Natural killer cell treated with Interleukin-12 subunit alpha and Interleukin-12 subunit beta and Interleukin-15 and Interleukin-18, amount 100 ng/mL, for 72 hours (primary cell): ENCODE measurements around the gene CD180. TPM values are rescaled to one million over a fixed set of nuclear protein-coding genes. Genes with fewer than 3 reads are reported as not detected.
A peak's percentile ranks its signal among the peaks of the same experiment; 100 is the strongest.

Source experiments
- ATAC-seq, 2 donors: fragments of 150-1000 bp; cut with Tn5 transposase in 1 of 2; sonication (Bioruptor Pico), chemical (Tn5 transposase) in 1 of 2; 2 replicates each; pipeline ENCODE4 v1.10.0; 2021
- DNase-seq: peaks from one replicate; pipeline ENCODE4 v3.0.0; 2022; ENCODE audit warnings: low spot score
- H3K27ac Mint-ChIP-seq, 2 donors: 1 replicate in 1 of 2; 2 replicates in 1 of 2; pipeline ENCODE4 v1.8.0; 2022; ENCODE audit warnings: mixed read lengths in 2 of 2, mild to moderate bottlenecking in 1 of 2, moderate library complexity in 1 of 2
- H3K27me3 Mint-ChIP-seq, 2 donors: 1 replicate in 1 of 2; 2 replicates in 1 of 2; pipeline ENCODE4 v1.8.0; 2022; ENCODE audit warnings: mixed read lengths in 2 of 2
- H3K36me3 Mint-ChIP-seq: one replicate; pipeline ENCODE4 v1.8.0; 2022; ENCODE audit warnings: mixed read lengths
- H3K4me1 Mint-ChIP-seq, 2 donors: 1 replicate in 1 of 2; 2 replicates in 1 of 2; pipeline ENCODE4 v1.8.0; 2022; ENCODE audit warnings: low read depth in 2 of 2, mixed read lengths in 2 of 2, mild to moderate bottlenecking in 1 of 2
- H3K4me3 Mint-ChIP-seq: one replicate; pipeline ENCODE4 v1.8.0; 2022; ENCODE audit warnings: mixed read lengths
- H3K9me3 Mint-ChIP-seq: 2 replicates; pipeline ENCODE4 v1.8.0; 2022; ENCODE audit warnings: mixed read lengths
- total RNA-seq, 2 donors: library from RNA; stranded (reverse); gene quantifications; one replicate each; pipeline ENCODE4 v1.2.3, GENCODE V29; 2022

Gene CD180
- total RNA-seq, 2 donors from 2014 or later, result 0.14 TPM; not detected in 1

GRCh38 chr5:67190410-67190809, 6.2 kb downstream of the CD180 start:
- no peak for DNase-seq
- ATAC-seq, result no peak
- no peak overlapping the region for H3K4me3 Mint-ChIP-seq
- no peaks in the 10 kb centered on the region for H3K9me3 Mint-ChIP-seq
- no peak overlapping the region for H3K27ac Mint-ChIP-seq
- no peaks in the 10 kb centered on the region for H3K36me3 Mint-ChIP-seq
- H3K27me3 Mint-ChIP-seq, result peaks cover 0 to 2% of the 10 kb centered on the region in 2 donors
- H3K4me1 Mint-ChIP-seq, result peaks cover 18 to 25% of the 10 kb centered on the region in 2 donors

- Mint-ChIP-seq H3K9me3 (no peaks in the 10 kb centered on the region), H3K27ac (no peak overlapping the region), H3K4me1 (peaks cover 18 to 25% of the 10 kb centered on the region in 2 donors), H3K27me3 (peaks cover 0 to 2% of the 10 kb centered on the region in 2 donors), H3K36me3 (no peaks in the 10 kb centered on the region), H3K4me3 (no peak overlapping the region)
- DNase-seq, result no peak
- no peak for ATAC-seq
Measured at GRCh38 chr5:67189931-67190330, 6.7 kb downstream of the CD180 start.

- no peak for ATAC-seq
- H3K36me3 Mint-ChIP-seq, result no peaks in the 10 kb centered on the region
- H3K27me3 Mint-ChIP-seq, result peaks cover 0 to 2% of the 10 kb centered on the region in 2 donors
- no peak overlapping the region for H3K4me3 Mint-ChIP-seq
- H3K27ac Mint-ChIP-seq, result peak overlapping the region in 1 of 2 donors; percentile 66
- H3K4me1 Mint-ChIP-seq, result peaks cover 18 to 25% of the 10 kb centered on the region in 2 donors
- DNase-seq, result no peak
- H3K9me3 Mint-ChIP-seq, result no peaks in the 10 kb centered on the region
Measured at GRCh38 chr5:67189079-67189354, 7.6 kb downstream of the CD180 start.

GRCh38 chr5:67188274-67189078, 8.1 kb downstream of the CD180 start:
- ATAC-seq, result no peak
- H3K4me3 Mint-ChIP-seq, result no peak overlapping the region
- no peaks in the 10 kb centered on the region for H3K36me3 Mint-ChIP-seq
- peak overlapping the region in 1 of 2 donors; percentile 66 for H3K27ac Mint-ChIP-seq
- no peaks in the 10 kb centered on the region for H3K9me3 Mint-ChIP-seq
- peaks cover 0 to 2% of the 10 kb centered on the region in 2 donors for H3K27me3 Mint-ChIP-seq
- H3K4me1 Mint-ChIP-seq, result peaks cover 18 to 25% of the 10 kb centered on the region in 2 donors
- DNase-seq, result no peak

- ATAC-seq (peak in 1 of 2 donors; percentile 46), DNase-seq (no peak)
- Mint-ChIP-seq H3K4me3 (no peak overlapping the region), H3K27me3 (peaks cover 0 to 2% of the 10 kb centered on the region in 2 donors), H3K36me3 (no peaks in the 10 kb centered on the region), H3K4me1 (peaks cover 25 to 27% of the 10 kb centered on the region in 2 donors), H3K9me3 (no peaks in the 10 kb centered on the region), H3K27ac (peak overlapping the region; percentile 14 to 23)
Measured at GRCh38 chr5:67187006-67187715, 9.4 kb downstream of the CD180 start.

GRCh38 chr5:67183859-67184258, 12.7 kb downstream of the CD180 start:
- no peak for DNase-seq
- Mint-ChIP-seq H3K4me3 (no peak overlapping the region), H3K4me1 (peaks cover 30 to 39% of the 10 kb centered on the region in 2 donors), H3K27me3 (no peaks in the 10 kb centered on the region), H3K9me3 (no peaks in the 10 kb centered on the region), H3K36me3 (no peaks in the 10 kb centered on the region), H3K27ac (no peak overlapping the region)
- ATAC-seq, result no peak

GRCh38 chr5:67182301-67182790, 14.3 kb downstream of the CD180 start:
- peaks cover 1% of the 10 kb centered on the region for H3K9me3 Mint-ChIP-seq
- peak overlapping the region in 1 of 2 donors; percentile 42 for H3K27ac Mint-ChIP-seq
- H3K27me3 Mint-ChIP-seq, result no peaks in the 10 kb centered on the region
- DNase-seq (no peak), ATAC-seq (peak in 1 of 2 donors; percentile 40)
- peaks cover 23 to 31% of the 10 kb centered on the region in 2 donors for H3K4me1 Mint-ChIP-seq
- H3K36me3 Mint-ChIP-seq, result peaks cover 9% of the 10 kb centered on the region
- no peak overlapping the region for H3K4me3 Mint-ChIP-seq

- peaks cover 15% of the 10 kb centered on the region for H3K36me3 Mint-ChIP-seq
- no peaks in the 10 kb centered on the region for H3K27me3 Mint-ChIP-seq
- H3K9me3 Mint-ChIP-seq, result peaks cover 3% of the 10 kb centered on the region
- DNase-seq, result no peak
- peak in 1 of 2 donors; percentile 71 for ATAC-seq
- peak overlapping the region; percentile 42 to 62 for H3K27ac Mint-ChIP-seq
- H3K4me1 Mint-ChIP-seq, result peaks cover 21 to 32% of the 10 kb centered on the region in 2 donors
- peak overlapping the region; percentile 10 for H3K4me3 Mint-ChIP-seq
Measured at GRCh38 chr5:67181648-67182221, 14.9 kb downstream of the CD180 start.

- peaks cover 15 to 27% of the 10 kb centered on the region in 2 donors for H3K4me1 Mint-ChIP-seq
Measured at GRCh38 chr5:67179697-67180361, 16.8 kb downstream of the CD180 start.

GRCh38 chr5:67178966-67179365, 17.6 kb downstream of the CD180 start:
- no peaks in the 10 kb centered on the region for H3K27me3 Mint-ChIP-seq
- ATAC-seq (no peak), DNase-seq (no peak)
- peaks cover 8% of the 10 kb centered on the region for H3K9me3 Mint-ChIP-seq
- H3K27ac Mint-ChIP-seq, result no peak overlapping the region
- no peak overlapping the region for H3K4me3 Mint-ChIP-seq
- H3K36me3 Mint-ChIP-seq, result peaks cover 28% of the 10 kb centered on the region
- H3K4me1 Mint-ChIP-seq, result peaks cover 15 to 27% of the 10 kb centered on the region in 2 donors

More at GRCh38 chr5:67179697-67180361, 16.8 kb downstream of the CD180 start:
- Mint-ChIP-seq H3K27ac (no peak overlapping the region), H3K4me3 (no peak overlapping the region), H3K27me3 (no peaks in the 10 kb centered on the region), H3K36me3 (peaks cover 28% of the 10 kb centered on the region), H3K9me3 (peaks cover 8% of the 10 kb centered on the region)
- no peak for ATAC-seq
- DNase-seq, result no peak

- Mint-ChIP-seq H3K27me3 (no peaks in the 10 kb centered on the region), H3K4me3 (no peak overlapping the region), H3K4me1 (peaks cover 15 to 26% of the 10 kb centered on the region in 2 donors), H3K36me3 (peaks cover 28% of the 10 kb centered on the region), H3K9me3 (peaks cover 8% of the 10 kb centered on the region), H3K27ac (no peak overlapping the region)
- ATAC-seq, result no peak
- no peak for DNase-seq
Measured at GRCh38 chr5:67178085-67178484, 18.5 kb downstream of the CD180 start.

GRCh38 chr5:67176936-67177335, 19.7 kb downstream of the CD180 start:
- Mint-ChIP-seq H3K27ac (peak overlapping the region in 1 of 2 donors; percentile 59), H3K9me3 (peaks cover 8% of the 10 kb centered on the region), H3K4me1 (peaks cover 14 to 18% of the 10 kb centered on the region in 2 donors), H3K27me3 (no peaks in the 10 kb centered on the region), H3K4me3 (no peak overlapping the region), H3K36me3 (peaks cover 28% of the 10 kb centered on the region)
- ATAC-seq (no peak), DNase-seq (no peak)

- peaks cover 3 to 5% of the 10 kb centered on the region in 2 donors for H3K4me1 Mint-ChIP-seq
- H3K36me3 Mint-ChIP-seq, result peaks cover 28% of the 10 kb centered on the region
- no peaks in the 10 kb centered on the region for H3K27me3 Mint-ChIP-seq
- DNase-seq (no peak), ATAC-seq (no peak)
- no peak overlapping the region for H3K27ac Mint-ChIP-seq
- peaks cover 8% of the 10 kb centered on the region for H3K9me3 Mint-ChIP-seq
- no peak overlapping the region for H3K4me3 Mint-ChIP-seq
Measured at GRCh38 chr5:67173959-67174358, 22.6 kb downstream of the CD180 start.
